Glutamatergic neuron (in vitro differentiated cells): Measurements from ENCODE around the gene UGT1A1. TPM values are rescaled to one million over a fixed set of nuclear protein-coding genes. Genes with fewer than 3 reads are reported as not detected.

ENCODE experiments used
- DNase-seq: peaks from one replicate; pipeline ENCODE4 v3.0.0; 2022
- H3K27ac Mint-ChIP-seq: one replicate; pipeline ENCODE4 v1.8.0; 2020; ENCODE audit warnings: mild to moderate bottlenecking, mixed read lengths, inconsistent platforms; ENCODE audit not compliant: unreplicated experiment
- H3K27me3 Mint-ChIP-seq: one replicate; pipeline ENCODE4 v1.8.0; 2020; ENCODE audit warnings: mild to moderate bottlenecking, moderate library complexity, mixed read lengths, inconsistent platforms; ENCODE audit not compliant: unreplicated experiment
- H3K36me3 Mint-ChIP-seq: one replicate; pipeline ENCODE4 v1.8.0; 2020; ENCODE audit warnings: mild to moderate bottlenecking, mixed read lengths, inconsistent platforms; ENCODE audit not compliant: unreplicated experiment
- H3K4me1 Mint-ChIP-seq: one replicate; pipeline ENCODE4 v1.8.0; 2020; ENCODE audit warnings: mild to moderate bottlenecking, low read depth, mixed read lengths, inconsistent platforms; ENCODE audit not compliant: unreplicated experiment
- H3K4me3 Mint-ChIP-seq: one replicate; pipeline ENCODE4 v1.8.0; 2020; ENCODE audit warnings: mild to moderate bottlenecking, mixed read lengths, inconsistent platforms; ENCODE audit not compliant: unreplicated experiment
- H3K9me3 Mint-ChIP-seq: one replicate; pipeline ENCODE4 v1.8.0; 2020; ENCODE audit warnings: mild to moderate bottlenecking, moderate library complexity, mixed read lengths, inconsistent platforms; ENCODE audit not compliant: unreplicated experiment
- CTCF ChIP-seq: fragments of 200-600 bp; sonication (generic); IDR thresholded peaks from one replicate; pipeline ENCODE4 v1.5.0; 2021; ENCODE audit not compliant: partially characterized antibody, unreplicated experiment
- total RNA-seq: library from RNA; stranded (reverse); fragmentation: NEBNext Ultra II Directional; extraction: Animal tissue kit (Norgen Biotek cat#: 25700); gene quantifications from one replicate; pipeline ENCODE4 v1.2.1, GENCODE V29; 2021; ENCODE audit not compliant: unreplicated experiment

The UGT1A1 gene
- total RNA-seq, 1 donor from 2014 or later, result not detected

DNA sequence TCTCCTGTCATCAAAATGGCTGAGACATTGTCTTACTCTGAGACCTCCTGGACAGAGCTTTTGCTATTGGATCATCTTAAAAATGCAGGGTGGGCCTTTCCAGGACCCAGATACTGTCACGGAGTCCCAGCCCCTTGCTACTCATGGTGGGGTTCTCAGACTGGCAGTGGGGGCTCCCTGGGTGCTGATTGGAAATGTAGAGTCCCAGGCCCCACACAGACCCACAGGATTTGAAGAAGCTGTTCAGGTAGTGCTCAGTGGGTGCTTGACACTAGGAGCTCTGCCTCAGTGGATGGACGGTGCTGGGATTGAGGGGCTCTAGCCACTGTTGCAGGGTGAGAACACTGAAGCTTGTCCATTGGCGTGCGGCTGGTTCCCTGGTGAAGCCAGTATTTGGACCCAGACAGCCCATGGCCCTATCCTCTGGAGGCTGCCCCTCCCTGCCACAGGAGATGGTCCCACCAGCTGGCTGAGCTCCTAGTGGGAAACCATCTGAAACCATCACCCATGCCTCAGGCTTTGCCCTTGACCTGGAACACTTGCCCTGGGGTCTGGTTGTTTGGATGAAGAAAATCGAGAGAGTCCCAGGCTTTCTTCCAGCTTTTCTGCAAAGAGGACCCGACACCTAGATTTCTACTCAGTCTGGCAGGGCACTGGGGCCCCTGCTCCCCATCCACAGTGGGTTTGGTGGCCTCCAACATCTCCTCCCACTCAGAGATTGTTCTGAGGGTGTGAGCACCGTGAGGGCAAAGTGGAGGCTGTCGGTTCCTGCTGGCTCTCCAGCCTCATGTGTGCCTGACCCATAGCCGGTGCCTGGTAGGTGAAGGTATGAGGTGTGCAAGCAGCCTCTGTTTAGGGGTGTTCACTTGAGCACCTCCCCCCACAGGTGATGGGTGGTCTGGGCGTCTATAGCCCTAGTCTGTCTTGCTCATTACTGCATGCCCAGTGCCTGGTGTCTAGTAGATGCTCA lies 48.2 kb downstream of the UGT1A1 start:
- Mint-ChIP-seq H3K4me1 (no peaks in the 10 kb centered on the region), H3K27ac (no peak overlapping the region), H3K27me3 (peaks cover 4% of the 10 kb centered on the region), H3K36me3 (no peaks in the 10 kb centered on the region), H3K9me3 (peaks cover 5% of the 10 kb centered on the region), H3K4me3 (no peak overlapping the region)
- DNase-seq, result no peak
- TF ChIP-seq CTCF, result no peak

DNA sequence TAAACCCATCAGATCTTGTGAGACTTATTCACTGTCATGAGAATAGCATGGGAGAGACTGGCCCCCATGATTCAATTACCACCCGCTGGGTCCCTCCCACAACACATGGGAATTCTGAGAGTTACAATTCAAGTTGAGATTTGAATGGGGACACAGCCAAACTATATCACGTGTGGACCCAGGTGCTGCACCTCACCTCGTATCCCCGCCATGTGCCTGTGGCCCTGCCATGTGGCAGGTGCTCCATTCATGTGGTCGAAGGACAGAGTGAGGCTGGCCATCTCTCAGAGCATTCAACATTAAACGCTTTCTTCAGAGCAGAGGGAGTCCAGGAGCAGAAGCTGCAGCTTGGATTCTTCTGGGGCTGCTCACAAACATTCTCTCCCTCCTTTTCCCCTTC lies 50.3 kb downstream of the UGT1A1 start:
- DNase-seq, result no peak
- H3K27ac Mint-ChIP-seq, result no peak overlapping the region
- TF ChIP-seq CTCF, result no peak
- no peaks in the 10 kb centered on the region for H3K4me1 Mint-ChIP-seq
- no peak overlapping the region for H3K4me3 Mint-ChIP-seq
- peaks cover 5% of the 10 kb centered on the region for H3K9me3 Mint-ChIP-seq
- no peaks in the 10 kb centered on the region for H3K36me3 Mint-ChIP-seq
- no peaks in the 10 kb centered on the region for H3K27me3 Mint-ChIP-seq

DNA sequence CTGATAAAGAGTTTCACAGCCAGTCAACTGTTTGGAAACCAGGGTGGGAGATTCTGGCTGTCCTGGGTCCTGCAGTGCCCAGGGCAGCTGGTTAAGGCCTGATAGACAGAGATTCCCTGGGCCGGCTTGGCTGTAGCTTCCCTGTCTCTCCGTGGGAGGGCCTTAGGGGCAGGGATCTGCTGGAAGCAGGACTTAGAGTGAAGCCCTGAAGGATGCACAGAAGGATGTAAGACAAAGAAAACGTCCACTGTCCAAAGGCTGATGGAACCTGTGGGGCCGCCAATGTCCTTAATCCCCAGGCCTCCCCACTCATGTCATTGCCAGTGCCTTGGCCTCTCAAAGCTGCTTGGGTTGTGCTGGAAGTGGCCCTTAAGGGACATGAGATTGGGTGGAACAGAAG lies 51.0 kb downstream of the UGT1A1 start:
- no peak for DNase-seq
- Mint-ChIP-seq H3K36me3 (no peaks in the 10 kb centered on the region), H3K27me3 (no peaks in the 10 kb centered on the region), H3K4me3 (no peak overlapping the region), H3K9me3 (peaks cover 5% of the 10 kb centered on the region), H3K27ac (no peak overlapping the region), H3K4me1 (no peaks in the 10 kb centered on the region)
- no peak for TF ChIP-seq CTCF

GRCh38 chr2:233811732-233812131 lies 51.7 kb downstream of the UGT1A1 start:
- no peak overlapping the region for H3K4me3 Mint-ChIP-seq
- peaks cover 3% of the 10 kb centered on the region for H3K4me1 Mint-ChIP-seq
- DNase-seq, result no peak
- peaks cover 5% of the 10 kb centered on the region for H3K9me3 Mint-ChIP-seq
- H3K27ac Mint-ChIP-seq, result no peak overlapping the region
- no peaks in the 10 kb centered on the region for H3K27me3 Mint-ChIP-seq
- no peak for TF ChIP-seq CTCF
- no peaks in the 10 kb centered on the region for H3K36me3 Mint-ChIP-seq
